ENCODE results near the gene NEK4.

NEK4 gene

DNA sequence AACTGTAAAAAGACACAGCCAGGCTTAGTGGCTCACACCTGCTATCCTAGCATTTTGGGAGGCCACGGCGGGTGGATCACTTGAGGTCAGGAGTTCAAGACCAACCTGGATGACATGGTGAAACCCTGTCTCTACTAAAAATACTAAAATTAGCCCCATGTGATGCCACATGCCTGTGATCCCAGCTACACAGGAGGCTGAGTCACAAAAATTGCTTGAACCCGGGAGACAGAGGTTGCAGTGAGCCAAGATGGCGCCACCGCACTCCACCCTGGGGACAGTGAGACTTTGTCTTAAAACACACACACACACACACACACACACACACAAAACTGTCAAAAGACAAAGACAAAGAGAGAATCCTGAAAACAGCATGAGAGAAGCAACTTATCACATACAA, 46.8 kb downstream of the NEK4 start:
- H3K4me3 ChIP-seq (ENCODE audit: low read depth, low read length), result no peak overlapping the region
- TF ChIP-seq, protein P1, sequence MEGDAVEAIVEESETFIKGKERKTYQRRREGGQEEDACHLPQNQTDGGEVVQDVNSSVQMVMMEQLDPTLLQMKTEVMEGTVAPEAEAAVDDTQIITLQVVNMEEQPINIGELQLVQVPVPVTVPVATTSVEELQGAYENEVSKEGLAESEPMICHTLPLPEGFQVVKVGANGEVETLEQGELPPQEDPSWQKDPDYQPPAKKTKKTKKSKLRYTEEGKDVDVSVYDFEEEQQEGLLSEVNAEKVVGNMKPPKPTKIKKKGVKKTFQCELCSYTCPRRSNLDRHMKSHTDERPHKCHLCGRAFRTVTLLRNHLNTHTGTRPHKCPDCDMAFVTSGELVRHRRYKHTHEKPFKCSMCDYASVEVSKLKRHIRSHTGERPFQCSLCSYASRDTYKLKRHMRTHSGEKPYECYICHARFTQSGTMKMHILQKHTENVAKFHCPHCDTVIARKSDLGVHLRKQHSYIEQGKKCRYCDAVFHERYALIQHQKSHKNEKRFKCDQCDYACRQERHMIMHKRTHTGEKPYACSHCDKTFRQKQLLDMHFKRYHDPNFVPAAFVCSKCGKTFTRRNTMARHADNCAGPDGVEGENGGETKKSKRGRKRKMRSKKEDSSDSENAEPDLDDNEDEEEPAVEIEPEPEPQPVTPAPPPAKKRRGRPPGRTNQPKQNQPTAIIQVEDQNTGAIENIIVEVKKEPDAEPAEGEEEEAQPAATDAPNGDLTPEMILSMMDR (IDR thresholded peaks at IDR 0.05; ENCODE audit: low read depth, low read length), result no peak

DNA sequence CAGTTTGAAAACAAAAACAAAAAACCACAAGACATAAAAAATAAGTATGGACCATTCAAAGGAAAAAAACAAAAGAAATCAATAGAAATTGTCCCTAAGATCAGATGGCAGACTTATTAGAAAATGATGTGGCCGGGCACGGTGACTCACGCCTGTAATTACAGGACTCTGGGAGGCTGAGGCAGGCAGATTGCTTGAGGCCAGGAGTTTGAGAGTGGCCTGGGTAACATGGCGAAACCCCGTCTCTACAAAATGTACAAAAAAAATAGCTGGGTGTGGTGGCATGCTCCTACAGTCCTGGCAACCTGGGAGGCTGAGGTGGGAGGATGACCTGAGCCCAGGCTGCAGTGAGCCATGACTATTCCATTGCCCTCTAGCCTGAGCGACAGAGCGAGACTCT, 48.2 kb downstream of the NEK4 start:
- TF ChIP-seq, protein P1 (IDR thresholded peaks at IDR 0.05; ENCODE audit: low read depth, low read length), result no peak
- H3K4me3 ChIP-seq (ENCODE audit: low read depth, low read length), result no peak overlapping the region

DNA sequence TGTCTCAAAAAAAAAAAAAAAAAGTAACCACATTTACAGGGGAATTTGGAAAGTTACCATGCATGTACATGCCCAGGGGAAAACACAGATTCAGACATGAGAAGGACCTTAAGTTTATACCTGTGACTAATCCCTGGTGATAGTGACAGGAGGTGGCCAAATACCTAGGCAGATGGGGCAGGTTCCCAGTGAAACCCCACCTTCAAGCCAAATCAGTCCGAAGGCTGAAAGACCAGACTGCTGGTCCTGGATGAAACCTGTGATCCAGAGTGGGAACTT, 49.1 kb downstream of the NEK4 start:
- TF ChIP-seq, protein P1 (IDR thresholded peaks at IDR 0.05; ENCODE audit: low read depth, low read length), result no peak
- H3K4me3 ChIP-seq (ENCODE audit: low read depth, low read length), result no peak overlapping the region

DNA sequence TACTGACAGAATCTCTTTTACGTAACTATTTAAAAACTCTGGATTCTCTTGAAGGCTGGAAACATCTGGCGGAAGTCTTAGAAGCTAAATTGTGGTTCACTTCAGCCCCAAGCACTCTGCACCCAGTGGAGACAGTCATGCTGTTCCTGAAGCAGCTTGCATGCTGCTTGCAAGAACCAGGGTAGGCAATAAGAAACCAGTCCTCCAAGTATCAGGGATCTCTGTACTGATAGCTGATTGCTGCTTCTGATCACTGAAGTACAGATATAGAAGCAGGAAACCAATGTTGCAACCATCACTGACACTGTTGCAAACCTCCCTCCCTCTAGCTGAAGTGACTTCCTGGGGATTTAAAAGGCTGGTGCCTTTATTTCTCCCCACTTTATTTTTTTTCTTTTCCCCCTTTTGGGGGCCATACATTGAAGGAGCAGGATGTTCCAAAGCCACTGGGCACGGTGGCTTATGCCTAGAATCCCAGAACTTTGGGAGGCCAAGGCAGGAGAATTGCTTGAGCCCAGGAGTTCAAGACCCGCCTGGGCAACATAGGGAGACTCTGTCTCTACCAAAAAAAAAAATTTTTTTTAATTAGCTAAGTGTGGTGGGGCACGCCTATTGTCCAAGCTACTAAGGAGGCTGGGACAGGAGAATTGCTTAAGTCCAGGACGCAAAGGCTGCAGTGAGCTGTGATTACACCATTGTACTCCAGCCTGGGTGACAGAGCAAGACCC, 49.6 kb downstream of the NEK4 start:
- TF ChIP-seq, protein P1 (IDR thresholded peaks at IDR 0.05; ENCODE audit: low read depth, low read length), result no peak
- no peak overlapping the region for H3K4me3 ChIP-seq (ENCODE audit: low read depth, low read length)

DNA sequence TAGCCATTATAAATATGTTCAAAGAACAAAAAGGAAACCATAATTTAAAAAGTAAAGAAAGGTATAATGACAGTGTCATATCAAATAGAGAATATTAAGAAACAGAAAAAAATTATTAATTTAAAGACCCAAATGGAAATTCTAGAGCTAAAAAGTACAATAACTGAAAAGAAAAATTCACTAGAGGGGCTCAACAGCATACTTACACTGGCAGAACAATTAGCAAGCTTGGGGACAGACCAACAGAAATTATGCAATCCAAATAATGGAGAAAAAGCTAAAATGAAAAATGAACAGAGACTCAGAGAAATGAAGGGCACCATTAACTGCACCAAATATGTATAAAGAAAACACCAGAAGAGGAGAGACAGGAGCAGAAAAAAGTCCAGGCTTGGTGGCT, 51.1 kb downstream of the NEK4 start:
- H3K4me3 ChIP-seq (ENCODE audit: low read depth, low read length), result no peak overlapping the region
- TF ChIP-seq, protein P1 (IDR thresholded peaks at IDR 0.05; ENCODE audit: low read depth, low read length), result no peak

DNA sequence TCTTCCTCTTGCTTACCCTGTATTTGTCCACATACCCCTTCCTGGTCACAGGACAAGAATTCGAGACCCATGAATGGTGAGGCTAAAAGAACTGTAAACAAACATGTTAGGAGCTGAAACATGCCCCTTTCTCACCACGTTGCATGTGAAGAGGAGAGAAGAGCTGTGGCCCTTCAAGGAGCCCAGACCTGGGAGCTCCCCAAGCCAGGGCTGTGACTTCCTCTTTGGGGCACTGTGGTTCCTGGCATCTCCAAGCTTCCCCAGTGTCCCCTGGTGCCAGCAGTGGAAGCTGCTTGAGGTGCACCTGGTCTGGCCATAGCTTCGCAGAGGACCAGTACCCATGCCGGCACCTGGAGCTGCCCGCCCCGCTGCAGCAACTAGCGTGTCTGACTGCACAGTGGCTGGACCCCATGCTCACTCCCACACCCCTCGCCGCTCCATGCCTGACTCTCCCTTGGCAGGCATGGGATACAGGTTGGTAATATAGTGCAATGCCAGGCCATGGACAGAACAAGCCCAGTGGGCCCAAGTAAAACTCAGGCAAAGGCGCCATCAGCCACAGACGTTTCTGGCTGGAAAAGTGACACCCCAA, 54.9 kb downstream of the NEK4 start:
- H3K4me3 ChIP-seq (ENCODE audit: low read depth, low read length), result no peak overlapping the region
- TF ChIP-seq, protein P1 (IDR thresholded peaks at IDR 0.05; ENCODE audit: low read depth, low read length), result no peak
